AG09309 (cell line): ENCODE results near the gene HSP90AB1.

ENCODE experiments used
- DNase-seq: peaks from one replicate; pipeline ENCODE4 v3.0.0-alpha.2; 2010; ENCODE audit warnings: low read depth
- H3K4me3 ChIP-seq: 2 replicates; pipeline ENCODE4 v1.5.1; 2011; ENCODE audit warnings: mild to moderate bottlenecking, low read depth, low read length, moderate library complexity; ENCODE audit not compliant: control insufficient read depth
- CTCF ChIP-seq: IDR thresholded peaks from 2 replicates; pipeline ENCODE4 v1.5.1; 2011; ENCODE audit warnings: mild to moderate bottlenecking, low read depth, low read length, inconsistent platforms; ENCODE audit not compliant: insufficient read depth, control insufficient read depth; ENCODE audit errors: missing control alignments

The HSP90AB1 gene

GRCh38 chr6:44226368-44227147 is 20.3 kb upstream of the HSP90AB1 start:
- DNase-seq, result no peak
- no peak for TF ChIP-seq CTCF
- no peak overlapping the region for H3K4me3 ChIP-seq

GRCh38 chr6:44227148-44227793 is 19.6 kb upstream of the HSP90AB1 start:
- no peak for TF ChIP-seq CTCF
- no peak for DNase-seq
- no peak overlapping the region for H3K4me3 ChIP-seq

- DNase-seq, result no peak
- no peak for TF ChIP-seq CTCF
- H3K4me3 ChIP-seq, result no peak overlapping the region
Measured at GRCh38 chr6:44228031-44228430, 18.9 kb upstream of the HSP90AB1 start.

GRCh38 chr6:44228433-44228832 is 18.5 kb upstream of the HSP90AB1 start:
- TF ChIP-seq CTCF, result no peak
- no peak for DNase-seq
- H3K4me3 ChIP-seq, result no peak overlapping the region

- no peak for TF ChIP-seq CTCF
- no peak for DNase-seq
- no peak overlapping the region for H3K4me3 ChIP-seq
Measured at GRCh38 chr6:44228836-44229235, 18.1 kb upstream of the HSP90AB1 start.

- no peak for TF ChIP-seq CTCF
- DNase-seq, result no peak
- H3K4me3 ChIP-seq, result no peak overlapping the region
Measured at GRCh38 chr6:44229376-44230033, 17.4 kb upstream of the HSP90AB1 start.
